Fibroblast of mammary gland (primary cell): ENCODE data around the gene DCDC1.

ENCODE experiments used
- DNase-seq: peaks from one replicate; pipeline ENCODE4 v3.0.0-alpha.2; 2010; ENCODE audit warnings: low read depth
- H3K4me3 ChIP-seq: 2 replicates; pipeline ENCODE4 v1.5.1; 2011; ENCODE audit warnings: low read depth, mild to moderate bottlenecking, low read length, moderate library complexity; ENCODE audit not compliant: control insufficient read depth
- CTCF ChIP-seq: conservative IDR thresholded peaks from 2 replicates; pipeline ENCODE4 v1.5.1; 2011; ENCODE audit warnings: low read depth, low read length, inconsistent platforms; ENCODE audit not compliant: control insufficient read depth, insufficient read depth

Gene DCDC1

GRCh38 chr11:31118566-31118965 is 251.0 kb downstream of the DCDC1 start:
- TF ChIP-seq CTCF, result no peak
- no peak for DNase-seq
- H3K4me3 ChIP-seq, result no peak overlapping the region

- TF ChIP-seq CTCF, result no peak
- DNase-seq, result no peak
- no peak overlapping the region for H3K4me3 ChIP-seq
Measured at GRCh38 chr11:31117038-31117437, 252.5 kb downstream of the DCDC1 start.

- no peak for TF ChIP-seq CTCF
- no peak for DNase-seq
- no peak overlapping the region for H3K4me3 ChIP-seq
Measured at GRCh38 chr11:31114442-31114841, 255.1 kb downstream of the DCDC1 start.

- DNase-seq, result no peak
- no peak for TF ChIP-seq CTCF
- H3K4me3 ChIP-seq, result no peak overlapping the region
Measured at GRCh38 chr11:31110830-31111229, 258.7 kb downstream of the DCDC1 start.

GRCh38 chr11:31109446-31109845 is 260.1 kb downstream of the DCDC1 start:
- no peak overlapping the region for H3K4me3 ChIP-seq
- no peak for DNase-seq
- no peak for TF ChIP-seq CTCF

- no peak for DNase-seq
- no peak overlapping the region for H3K4me3 ChIP-seq
- TF ChIP-seq CTCF, result no peak
Measured at GRCh38 chr11:31107649-31108048, 261.9 kb downstream of the DCDC1 start.

GRCh38 chr11:31106968-31107576 is 262.5 kb downstream of the DCDC1 start:
- H3K4me3 ChIP-seq, result no peak overlapping the region
- peak; percentile 23 for DNase-seq
- TF ChIP-seq CTCF, result peak; percentile 48
